ENCODE results near the gene RARRES2. TPM values are rescaled to one million over a fixed set of nuclear protein-coding genes. Genes with fewer than 3 reads are reported as not detected.

The RARRES2 gene
- total RNA-seq, 1 donor, result 26.1 TPM

GRCh38 chr7:150342121-150342408 is 636 bp upstream of the RARRES2 start:
- H3K27me3 ChIP-seq (ENCODE audit: insufficient read depth, low read length), result peaks cover 33% of the 10 kb centered on the region
- no peaks in the 10 kb centered on the region for H3K4me1 ChIP-seq (ENCODE audit: insufficient read depth, low read length)
- H3K9me3 ChIP-seq (ENCODE audit: low read depth, low read length), result no peaks in the 10 kb centered on the region
- no peaks in the 10 kb centered on the region for H3K79me2 ChIP-seq (ENCODE audit: insufficient read depth, low read length)
- H4K20me1 ChIP-seq (ENCODE audit: insufficient read depth, low read length), result no peaks in the 10 kb centered on the region
- H3K36me3 ChIP-seq (ENCODE audit: insufficient read depth, low read length), result no peaks in the 10 kb centered on the region
- no peak overlapping the region for H3K4me2 ChIP-seq (ENCODE audit: insufficient read depth, low read length)
- no peak overlapping the region for H2AFZ ChIP-seq (ENCODE audit: low read length)
- H3K4me3 ChIP-seq (ENCODE audit: insufficient read depth, low read length), result no peak overlapping the region
- no peak overlapping the region for H3K27ac ChIP-seq (ENCODE audit: low read depth, low read length)
- no peak for DNase-seq (ENCODE audit: insufficient read length, low spot score, missing footprints)
- no peak for TF ChIP-seq CTCF (IDR thresholded peaks at IDR 0.05; ENCODE audit: extremely low read depth, low read depth, low read length)

GRCh38 chr7:150340875-150341262 is 560 bp downstream of the RARRES2 start:
- Histone ChIP-seq H2AFZ (ENCODE audit: low read length) (no peak overlapping the region), H3K4me3 (ENCODE audit: insufficient read depth, low read length) (no peak overlapping the region), H3K4me2 (ENCODE audit: insufficient read depth, low read length) (no peak overlapping the region)

GRCh38 chr7:150340024-150340749 is 1.2 kb downstream of the RARRES2 start:
- Histone ChIP-seq H3K4me2 (ENCODE audit: insufficient read depth, low read length) (no peak overlapping the region), H3K9me3 (ENCODE audit: low read depth, low read length) (no peaks in the 10 kb centered on the region), H3K4me3 (ENCODE audit: insufficient read depth, low read length) (no peak overlapping the region), H3K79me2 (ENCODE audit: insufficient read depth, low read length) (no peaks in the 10 kb centered on the region), H3K4me1 (ENCODE audit: insufficient read depth, low read length) (no peaks in the 10 kb centered on the region), H3K27me3 (ENCODE audit: insufficient read depth, low read length) (peaks cover 33% of the 10 kb centered on the region), H3K36me3 (ENCODE audit: insufficient read depth, low read length) (no peaks in the 10 kb centered on the region), H2AFZ (ENCODE audit: low read length) (no peak overlapping the region), H3K27ac (ENCODE audit: low read depth, low read length) (no peak overlapping the region), H4K20me1 (ENCODE audit: insufficient read depth, low read length) (no peaks in the 10 kb centered on the region)
- TF ChIP-seq CTCF (IDR thresholded peaks at IDR 0.05; ENCODE audit: extremely low read depth, low read depth, low read length), result no peak
- peak; percentile 91 for DNase-seq (ENCODE audit: insufficient read length, low spot score, missing footprints)

More at GRCh38 chr7:150340875-150341262, 560 bp downstream of the RARRES2 start:
- no peak for TF ChIP-seq CTCF (IDR thresholded peaks at IDR 0.05; ENCODE audit: extremely low read depth, low read depth, low read length)
- Histone ChIP-seq H4K20me1 (ENCODE audit: insufficient read depth, low read length) (no peaks in the 10 kb centered on the region), H3K27me3 (ENCODE audit: insufficient read depth, low read length) (peaks cover 33% of the 10 kb centered on the region), H3K27ac (ENCODE audit: low read depth, low read length) (no peak overlapping the region), H3K36me3 (ENCODE audit: insufficient read depth, low read length) (no peaks in the 10 kb centered on the region), H3K4me1 (ENCODE audit: insufficient read depth, low read length) (no peaks in the 10 kb centered on the region), H3K79me2 (ENCODE audit: insufficient read depth, low read length) (no peaks in the 10 kb centered on the region), H3K9me3 (ENCODE audit: low read depth, low read length) (no peaks in the 10 kb centered on the region)
- DNase-seq (ENCODE audit: insufficient read length, low spot score, missing footprints), result peak; percentile 65

DNA sequence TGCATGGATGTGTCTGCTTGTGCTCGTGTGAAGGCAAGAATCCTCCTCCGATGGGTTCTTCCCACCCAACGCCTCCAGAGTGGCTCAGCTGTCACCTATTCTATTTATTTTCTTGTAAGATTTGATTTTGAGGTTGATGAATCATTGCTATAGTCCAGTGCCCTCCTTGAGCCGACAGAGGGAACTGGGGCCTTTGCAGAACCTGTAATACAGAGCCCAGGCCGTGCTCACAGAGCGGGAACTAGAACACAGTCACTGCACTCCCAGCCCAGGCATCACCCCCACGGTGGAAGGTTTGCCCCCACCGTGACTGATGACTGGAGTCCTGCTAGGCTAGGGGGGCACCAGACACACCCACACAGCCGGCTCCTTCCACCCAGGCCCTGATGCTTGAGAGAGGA is 2.0 kb downstream of the RARRES2 start:
- TF ChIP-seq CTCF (IDR thresholded peaks at IDR 0.05; ENCODE audit: extremely low read depth, low read depth, low read length), result no peak
- H3K27me3 ChIP-seq (ENCODE audit: insufficient read depth, low read length), result peaks cover 33% of the 10 kb centered on the region
- H4K20me1 ChIP-seq (ENCODE audit: insufficient read depth, low read length), result no peaks in the 10 kb centered on the region
- no peaks in the 10 kb centered on the region for H3K4me1 ChIP-seq (ENCODE audit: insufficient read depth, low read length)
- no peaks in the 10 kb centered on the region for H3K79me2 ChIP-seq (ENCODE audit: insufficient read depth, low read length)
- no peaks in the 10 kb centered on the region for H3K36me3 ChIP-seq (ENCODE audit: insufficient read depth, low read length)
- H3K4me2 ChIP-seq (ENCODE audit: insufficient read depth, low read length), result no peak overlapping the region
- H3K4me3 ChIP-seq (ENCODE audit: insufficient read depth, low read length), result no peak overlapping the region
- H3K9me3 ChIP-seq (ENCODE audit: low read depth, low read length), result no peaks in the 10 kb centered on the region
- no peak overlapping the region for H3K27ac ChIP-seq (ENCODE audit: low read depth, low read length)
- peak; percentile 65 for DNase-seq (ENCODE audit: insufficient read length, low spot score, missing footprints)
- H2AFZ ChIP-seq (ENCODE audit: low read length), result no peak overlapping the region
